Panc1 (cell line): ENCODE results near the gene PKNOX2. TPM values are rescaled to one million over a fixed set of nuclear protein-coding genes. Genes with fewer than 3 reads are reported as not detected.

ENCODE experiments used
- ATAC-seq: fragments of 200-7000 bp; cut with Tn5 transposase; 2 replicates; pipeline ENCODE4 v1.9.1; 2020; ENCODE audit warnings: mild to moderate bottlenecking, moderate library complexity
- BruUV-seq: library from RNA; stranded (reverse); fragments of 400-500 nt; replicated peaks from 2 replicates; lab custom pipeline; 2021; lab: Mats Ljungman, UMichigan
- CTCF ChIA-PET: fragments of 300-600 bp; sonication (Branson Sonifier 250); formaldehyde crosslinking; loops from one replicate; lab custom pipeline; 2022; ENCODE audit warnings: antibody characterized with exemption; lab: Charles Lee
- POLR2A ChIA-PET: fragments of 300-600 bp; sonication (Branson Sonifier 250); formaldehyde crosslinking; loops from one replicate; lab custom pipeline; 2022; ENCODE audit warnings: antibody characterized with exemption; lab: Charles Lee
- DNase-seq: peaks from one replicate; pipeline ENCODE4 v3.0.0-alpha.2; 2010; ENCODE audit warnings: low read depth, low spot score
- H3K27ac ChIP-seq: 2 replicates; pipeline ENCODE4 v1.5.1; 2011; ENCODE audit warnings: mild to moderate bottlenecking, low read length, inconsistent platforms
- H3K27me3 ChIP-seq: fragments of 200-500 bp; sonication (Bioruptor generic); 2 replicates; pipeline ENCODE4 v1.6.0; 2014; ENCODE audit warnings: low read length, inconsistent platforms; ENCODE audit not compliant: control insufficient read depth, insufficient read depth
- H3K36me3 ChIP-seq: fragments of 200-500 bp; sonication (Bioruptor generic); 2 replicates; pipeline ENCODE4 v1.5.1; 2014; ENCODE audit warnings: inconsistent platforms, mild to moderate bottlenecking, low read length, moderate library complexity; ENCODE audit not compliant: control insufficient read depth, insufficient read depth
- H3K4me1 ChIP-seq: 2 replicates; pipeline ENCODE4 v1.5.1; 2011; ENCODE audit warnings: inconsistent platforms, mild to moderate bottlenecking, low read length, moderate library complexity; ENCODE audit not compliant: control insufficient read depth, insufficient read depth
- H3K4me3 ChIP-seq, 2 experiments: 2 replicates each; pipeline ENCODE4 v1.5.1; 2011 to 2012; ENCODE audit warnings: low read depth in 2 of 2, low read length in 2 of 2, mild to moderate bottlenecking in 2 of 2, inconsistent platforms in 1 of 2, moderate library complexity in 1 of 2
- H3K9me3 ChIP-seq: fragments of 200-500 bp; sonication (Bioruptor generic); 2 replicates; pipeline ENCODE4 v1.5.1; 2014; ENCODE audit warnings: low read depth, mild to moderate bottlenecking, inconsistent platforms, low read length, moderate library complexity; ENCODE audit not compliant: control insufficient read depth, insufficient read depth
- CTCF ChIP-seq: fragments of 450-650 bp; IDR thresholded peaks from 2 replicates; pipeline ENCODE4 v1.5.1; 2017; ENCODE audit warnings: mild to moderate bottlenecking
- POLR2AphosphoS5 ChIP-seq: IDR thresholded peaks from 2 replicates; pipeline ENCODE4 v1.6.1; 2012; ENCODE audit warnings: mild to moderate bottlenecking, low read depth, low read length, moderate library complexity
- REST ChIP-seq, 2 experiments: IDR thresholded peaks; 2 replicates each; pipeline ENCODE4 v1.6.1; 2011 to 2012; ENCODE audit warnings: low read depth in 2 of 2, control low read depth in 1 of 2, low read length in 1 of 2, mild to moderate bottlenecking in 1 of 2, moderate library complexity in 1 of 2; ENCODE audit not compliant: insufficient read depth in 1 of 2
- SIN3A ChIP-seq: IDR thresholded peaks from 2 replicates; pipeline ENCODE4 v1.6.1; 2012; ENCODE audit warnings: low read depth, mild to moderate bottlenecking, low read length, moderate library complexity, borderline replicate concordance; ENCODE audit not compliant: insufficient read depth
- TCF7L2 ChIP-seq: IDR thresholded peaks from 2 replicates; pipeline ENCODE4 v1.6.1; 2011; ENCODE audit warnings: mild to moderate bottlenecking, low read depth, low read length, inconsistent platforms
- in situ Hi-C: cut with HindIII; loops from 2 replicates; pipeline ENCODE4 v1.10.0; 2016; ENCODE audit warnings: low sequenced_read_pairs, low pct_unique_long_range_greater_than_20kb
- intact Hi-C: fragments of 100-400 bp; cut with micrococcal nuclease; formaldehyde crosslinking; loops from one replicate; pipeline ENCODE4 v1.10.0; 2022; ENCODE audit not compliant: unreplicated experiment
- total RNA-seq: library from RNA; stranded (reverse); gene quantifications from one replicate; pipeline ENCODE4 v1.2.1, GENCODE V29; 2021; ENCODE audit not compliant: unreplicated experiment

The PKNOX2 gene
- total RNA-seq, 1 experiment from 2014 or later: not detected

DNA sequence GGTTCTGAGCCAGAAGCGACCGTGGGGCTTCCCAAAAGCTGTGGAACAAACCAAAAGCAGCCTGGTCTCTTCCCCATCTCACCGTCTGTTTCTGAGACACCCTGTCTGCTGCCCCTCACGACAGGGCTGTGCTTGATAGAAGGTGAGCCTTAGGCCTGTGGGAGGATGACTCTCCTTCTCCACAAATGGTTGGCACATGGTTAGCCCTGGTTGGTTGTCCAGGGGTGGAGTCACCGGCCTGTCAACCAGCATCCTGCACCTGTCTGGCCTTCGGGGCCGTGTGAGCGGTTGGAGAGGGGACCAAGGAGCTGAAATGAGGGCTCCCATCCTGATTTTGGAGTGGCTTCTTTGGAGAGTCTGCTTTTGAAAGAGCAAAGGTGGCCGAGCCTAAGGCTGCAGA lies 135.3 kb downstream of the PKNOX2 start:
- H3K27me3 ChIP-seq: peaks cover 7% of the 10 kb centered on the region
- H3K4me1 ChIP-seq: peaks cover 22% of the 10 kb centered on the region
- BruUV-seq: no TSS peak
- intact Hi-C loops (no loop called here), in situ Hi-C loops (no loop called here)
- ATAC-seq (no peak), DNase-seq (no peak)
- no peak overlapping the region for H3K4me3 ChIP-seq
- no peaks in the 10 kb centered on the region for H3K9me3 ChIP-seq
- ChIA-PET CTCF (interaction anchor here (0.9 kb wide), 1 partner anchor 46 kb away, joined by 3 read pairs; no protein-coding TSS in a partner anchor), POLR2A (no interaction called here)
- no peaks in the 10 kb centered on the region for H3K36me3 ChIP-seq
- no peak overlapping the region for H3K27ac ChIP-seq
- TF ChIP-seq TCF7L2 (no peak), REST (IDR thresholded peaks at IDR 0.05; ENCODE audit: insufficient read depth in 1 of 2, low read depth in 2 of 2, low read length in 1 of 2) (no peak), SIN3A (no peak), POLR2AphosphoS5 (no peak), CTCF (no peak)

DNA sequence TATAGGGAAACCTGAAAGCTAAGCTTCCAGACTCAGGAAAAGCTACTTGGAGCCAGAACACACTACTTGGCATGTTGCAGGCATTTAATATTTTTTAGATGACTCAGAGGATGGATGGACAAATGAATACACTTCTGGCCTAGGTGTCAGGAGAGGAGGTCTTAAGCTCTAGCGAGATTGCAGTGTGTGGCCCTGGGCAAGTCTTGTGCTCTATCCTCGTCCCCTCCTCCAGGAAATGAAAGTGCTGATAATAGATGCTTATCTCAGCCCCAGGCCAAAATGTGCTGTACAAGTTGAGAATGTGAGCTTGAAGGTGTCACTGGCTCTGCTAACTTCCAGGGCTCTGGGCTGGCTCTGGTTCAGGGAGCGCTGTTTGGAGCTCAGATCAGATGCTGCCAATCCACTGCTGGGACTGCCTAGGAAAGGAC lies 136.3 kb downstream of the PKNOX2 start:
- BruUV-seq: no TSS peak
- no peaks in the 10 kb centered on the region for H3K36me3 ChIP-seq
- H3K4me1 ChIP-seq: peaks cover 22% of the 10 kb centered on the region
- intact Hi-C loops (no loop called here), in situ Hi-C loops (no loop called here)
- ChIA-PET POLR2A (no interaction called here), CTCF (interaction anchor here (0.7 kb wide), 1 partner anchor 46 kb away, joined by 3 read pairs; no protein-coding TSS in a partner anchor)
- ATAC-seq: peak; percentile 84
- TF ChIP-seq POLR2AphosphoS5: no peak
- no peak for TF ChIP-seq CTCF
- no peak for TF ChIP-seq REST (IDR thresholded peaks at IDR 0.05; ENCODE audit: insufficient read depth in 1 of 2, low read depth in 2 of 2, low read length in 1 of 2)
- no peak for TF ChIP-seq SIN3A
- TF ChIP-seq TCF7L2: no peak
- no peak for DNase-seq
- no peak overlapping the region for H3K4me3 ChIP-seq
- H3K27ac ChIP-seq: no peak overlapping the region; the same call in none of the 2 replicates
- H3K27me3 ChIP-seq: peaks cover 7% of the 10 kb centered on the region; the same call in 1 of the 2 replicates
- H3K9me3 ChIP-seq: no peaks in the 10 kb centered on the region
